Measurements from ENCODE around the gene TBC1D32.
"Not testable (repeated sequence)": the region's sequence is repeated elsewhere in the genome, so short reads cannot be mapped to it uniquely, and the experiment has no call there.

GRCh38 chr6:121196042-121196441 is 138.2 kb downstream of the TBC1D32 start:
- TF ChIP-seq CTCF, POLR2A (IDR thresholded peaks at IDR 0.05): not testable (repeated sequence)
